Retinal pigment epithelial cell (primary cell): ENCODE measurements around the gene ZNF548.

Experiments
- DNase-seq: peaks from one replicate; pipeline ENCODE4 v3.0.0-alpha.2; 2010; ENCODE audit warnings: low read depth
- H3K4me3 ChIP-seq: 2 replicates; pipeline ENCODE4 v1.5.1; 2011; ENCODE audit warnings: mild to moderate bottlenecking, low read length, control low read depth, moderate library complexity
- CTCF ChIP-seq: conservative IDR thresholded peaks from 2 replicates; pipeline ENCODE4 v1.5.1; 2011; ENCODE audit warnings: low read depth, low read length, control low read depth, inconsistent platforms

Gene ZNF548

DNA sequence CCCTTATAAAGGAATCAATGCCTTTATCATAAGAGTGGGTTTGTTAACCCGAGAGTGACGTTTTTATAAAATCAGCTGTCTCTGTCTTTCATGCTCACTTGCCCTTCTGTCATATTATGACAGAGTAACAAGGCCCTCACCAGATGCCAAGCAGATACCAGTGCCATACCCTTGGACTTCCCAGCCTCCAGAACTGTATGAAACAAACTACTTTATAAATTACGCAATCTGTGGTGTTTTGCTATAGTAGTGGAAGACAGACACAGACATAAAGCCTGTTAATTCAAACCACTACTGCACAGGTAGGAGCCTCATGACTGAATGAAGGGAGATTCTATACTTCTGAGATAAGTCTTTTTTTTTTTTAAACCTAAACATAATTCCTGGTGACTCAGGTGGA, 62.7 kb downstream of the ZNF548 start:
- no peak for TF ChIP-seq CTCF
- no peak for DNase-seq
- no peak overlapping the region for H3K4me3 ChIP-seq
